ENCODE data around the gene SLCO3A1.

The SLCO3A1 gene

DNA sequence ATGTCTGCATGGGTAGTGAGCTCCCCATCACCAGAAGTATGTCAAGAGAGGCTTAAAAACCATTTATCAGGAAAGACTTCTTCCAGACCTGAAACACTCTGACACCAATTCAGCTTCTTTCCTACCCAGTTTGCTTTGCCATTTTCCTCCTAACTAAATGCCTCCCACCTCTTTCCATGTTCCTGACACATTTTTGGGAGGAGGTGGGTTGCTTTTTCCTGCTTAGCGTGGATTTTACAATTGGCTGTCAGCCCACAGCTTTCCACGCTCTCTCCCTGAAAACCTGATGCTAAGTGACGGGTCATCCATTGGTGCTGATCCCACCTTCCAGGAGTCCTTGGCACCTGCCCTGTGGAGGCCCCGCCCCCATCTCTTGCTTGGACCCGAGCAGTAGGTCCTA is 275.3 kb downstream of the SLCO3A1 start:
- DNase-seq (ENCODE audit: low read depth) = no peak

DNA sequence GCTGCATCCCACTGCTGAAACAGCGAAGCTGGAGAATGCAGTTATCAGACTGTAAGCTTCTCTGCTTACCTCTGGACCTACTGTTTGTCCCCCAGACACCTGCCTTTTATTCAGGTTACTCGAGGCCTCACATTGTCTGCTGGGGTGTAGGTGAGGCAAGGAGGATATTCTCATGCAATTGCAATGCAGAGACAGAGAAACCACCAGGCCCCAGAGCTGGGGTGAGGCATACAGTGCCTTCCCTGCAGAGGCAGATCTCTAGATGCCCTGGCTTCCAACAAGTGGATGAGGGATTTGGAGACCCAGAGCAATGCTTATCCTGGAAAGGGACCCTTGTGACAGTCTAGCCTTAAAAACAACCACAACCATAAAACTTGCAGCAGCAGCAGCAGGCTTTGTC is 276.7 kb downstream of the SLCO3A1 start:
- no peak for DNase-seq (ENCODE audit: low read depth)

DNA sequence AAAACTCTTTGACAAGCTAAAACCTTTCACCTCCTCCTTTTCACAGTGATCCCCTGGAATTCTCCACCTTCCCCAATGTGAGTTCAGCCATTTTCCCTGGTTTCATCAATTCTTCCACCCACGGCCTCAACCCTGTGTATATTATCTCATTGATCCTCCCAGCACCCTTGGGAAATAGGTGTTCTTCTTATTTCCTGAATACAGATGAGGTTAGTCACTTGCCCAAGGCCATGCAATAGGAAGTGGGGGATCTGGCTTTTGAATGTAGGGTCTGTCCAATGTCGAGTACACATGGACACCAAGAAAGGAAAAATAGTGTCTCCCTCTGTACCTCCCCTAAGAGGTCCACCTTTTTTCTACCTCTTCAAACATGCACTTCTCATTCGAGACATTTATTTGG is 277.4 kb downstream of the SLCO3A1 start:
- no peak for DNase-seq (ENCODE audit: low read depth)

DNA sequence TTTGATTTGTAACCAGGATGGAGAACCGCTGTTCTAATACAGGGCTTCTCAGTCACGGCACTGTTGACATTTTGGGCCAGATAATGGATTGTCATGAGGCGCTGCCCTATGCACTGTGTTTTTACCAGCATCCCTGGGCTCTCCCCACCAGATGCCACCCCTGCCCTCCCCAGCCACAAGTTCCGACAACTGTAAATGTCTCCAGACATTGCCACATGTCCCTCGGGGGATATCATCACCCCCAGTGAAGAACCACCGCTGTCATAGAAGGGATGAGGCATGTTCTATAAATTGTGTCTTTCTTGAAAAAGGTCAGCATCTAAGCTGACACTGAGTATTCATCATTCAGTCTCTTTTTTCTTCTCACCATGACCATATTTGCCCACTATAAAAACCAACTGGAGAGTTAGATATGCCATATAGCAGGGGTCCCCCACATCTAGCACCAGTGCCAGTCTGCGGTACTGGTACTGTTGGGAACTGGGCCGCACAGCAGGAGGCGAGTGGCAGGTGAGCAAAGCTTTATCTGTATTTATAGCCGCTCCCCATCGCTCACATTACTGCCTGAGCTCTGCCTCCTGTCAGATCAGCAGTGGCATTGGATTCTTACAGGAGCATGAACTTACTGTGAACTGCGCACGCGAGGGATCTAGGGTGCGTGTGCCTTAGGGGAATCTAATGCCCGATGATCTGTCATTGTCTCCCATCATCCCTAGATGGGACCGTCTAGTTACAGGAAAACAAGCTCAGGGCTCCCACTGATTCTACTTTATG is 279.7 kb downstream of the SLCO3A1 start:
- DNase-seq (ENCODE audit: low read depth) = no peak

DNA sequence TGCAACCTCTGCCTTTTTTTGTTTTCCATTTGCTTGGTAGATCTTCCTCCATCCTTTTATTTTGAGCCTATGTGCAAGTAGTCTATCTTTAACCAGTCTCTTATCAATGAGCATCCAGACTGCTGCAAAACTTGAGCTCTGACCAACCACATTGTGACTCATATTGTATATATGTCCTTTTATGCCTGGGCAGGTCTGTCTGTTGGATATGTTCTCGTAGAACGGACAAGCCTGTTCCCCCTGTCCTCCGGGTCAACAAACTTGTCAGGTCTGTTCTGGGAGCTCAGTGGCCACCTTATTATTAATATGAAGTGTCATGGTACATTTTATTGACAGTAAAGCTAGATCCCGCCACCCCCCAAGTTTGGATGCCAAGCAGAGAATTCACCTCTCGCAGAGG is 287.3 kb downstream of the SLCO3A1 start:
- DNase-seq (ENCODE audit: low read depth) = no peak

DNA sequence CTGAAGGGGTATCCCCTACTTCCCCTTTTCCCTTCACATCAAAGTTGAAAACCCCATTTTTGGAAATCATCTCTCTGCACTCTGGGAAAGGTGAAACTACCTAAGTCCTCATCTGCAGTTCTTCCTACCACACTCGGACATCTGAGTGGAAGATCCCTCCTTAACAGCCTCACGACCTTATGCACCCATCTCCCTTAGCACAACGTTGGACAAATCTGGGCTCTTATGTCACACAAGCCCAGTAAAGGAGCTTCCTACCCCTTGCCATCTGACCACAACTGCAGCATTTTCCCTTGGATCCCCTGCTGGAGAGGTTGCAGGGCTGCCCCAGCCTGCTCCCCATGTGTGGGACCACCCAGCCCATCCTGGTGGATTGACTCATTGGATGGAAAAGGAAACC is 288.1 kb downstream of the SLCO3A1 start:
- DNase-seq (ENCODE audit: low read depth) = no peak

DNA sequence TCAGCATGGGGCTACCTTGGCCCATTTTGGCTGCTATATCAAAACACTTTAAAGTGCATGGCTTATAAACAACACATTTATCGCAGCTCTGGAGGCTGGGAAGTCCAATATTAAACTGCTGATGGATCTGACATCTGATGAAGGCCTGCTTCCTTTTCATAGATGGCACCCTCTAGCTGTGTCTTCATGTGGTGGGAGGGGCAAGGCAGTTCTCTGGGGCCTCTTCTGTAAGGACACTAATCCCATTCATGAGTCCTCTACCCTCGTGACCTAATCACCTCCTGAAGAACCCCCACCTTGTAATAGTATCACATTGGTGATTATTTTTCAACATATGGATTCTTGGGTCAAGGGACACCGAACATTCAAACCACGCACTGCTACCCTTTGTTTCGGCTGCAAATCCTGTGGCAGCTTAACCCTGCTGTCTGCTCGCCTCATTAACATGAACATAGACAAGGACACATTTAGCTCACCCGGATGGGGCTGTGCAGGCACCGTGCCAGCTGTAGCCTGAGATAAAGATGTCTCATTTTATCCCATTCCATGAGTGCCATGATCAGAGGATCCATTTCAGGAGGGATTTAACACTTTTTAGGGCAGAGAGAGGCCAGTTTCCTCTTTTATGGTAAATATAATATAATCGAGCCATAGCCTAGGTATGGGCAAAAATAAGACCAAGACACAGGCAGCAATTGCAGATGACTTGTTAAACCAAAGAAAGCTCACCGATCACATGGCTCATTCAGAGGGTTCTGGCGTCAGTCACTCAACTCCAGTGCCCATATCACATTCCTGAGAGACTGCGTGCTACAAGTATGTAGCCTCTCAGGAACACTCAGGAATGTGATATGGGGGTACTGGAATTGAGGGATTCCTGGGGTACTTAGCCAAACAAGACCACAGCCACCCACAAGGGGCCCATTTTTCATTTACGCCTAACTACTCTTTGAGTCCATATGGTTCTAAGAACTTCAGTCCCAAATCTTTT is 289.0 kb downstream of the SLCO3A1 start:
- DNase-seq (ENCODE audit: low read depth) = no peak

DNA sequence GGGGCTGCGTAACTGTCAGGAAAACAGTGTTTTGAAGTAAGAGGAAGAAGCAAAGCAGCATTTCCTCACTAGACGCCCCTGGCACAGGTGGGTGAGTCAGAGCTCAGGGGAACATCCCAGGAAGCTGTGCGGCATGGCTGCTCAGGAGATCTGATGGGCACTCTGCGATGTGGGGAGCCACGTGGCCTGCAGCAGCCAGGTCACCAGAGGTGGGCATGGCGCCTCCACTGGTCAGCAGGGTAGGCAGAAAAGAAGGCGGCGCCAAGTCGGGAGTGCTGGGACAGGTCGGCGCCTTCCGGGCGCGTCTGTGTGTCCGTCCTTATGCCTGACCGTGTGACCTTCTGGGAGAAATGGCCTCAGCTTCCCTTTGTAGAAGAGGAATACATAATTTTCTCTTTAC is 290.3 kb downstream of the SLCO3A1 start:
- no peak for DNase-seq (ENCODE audit: low read depth)

DNA sequence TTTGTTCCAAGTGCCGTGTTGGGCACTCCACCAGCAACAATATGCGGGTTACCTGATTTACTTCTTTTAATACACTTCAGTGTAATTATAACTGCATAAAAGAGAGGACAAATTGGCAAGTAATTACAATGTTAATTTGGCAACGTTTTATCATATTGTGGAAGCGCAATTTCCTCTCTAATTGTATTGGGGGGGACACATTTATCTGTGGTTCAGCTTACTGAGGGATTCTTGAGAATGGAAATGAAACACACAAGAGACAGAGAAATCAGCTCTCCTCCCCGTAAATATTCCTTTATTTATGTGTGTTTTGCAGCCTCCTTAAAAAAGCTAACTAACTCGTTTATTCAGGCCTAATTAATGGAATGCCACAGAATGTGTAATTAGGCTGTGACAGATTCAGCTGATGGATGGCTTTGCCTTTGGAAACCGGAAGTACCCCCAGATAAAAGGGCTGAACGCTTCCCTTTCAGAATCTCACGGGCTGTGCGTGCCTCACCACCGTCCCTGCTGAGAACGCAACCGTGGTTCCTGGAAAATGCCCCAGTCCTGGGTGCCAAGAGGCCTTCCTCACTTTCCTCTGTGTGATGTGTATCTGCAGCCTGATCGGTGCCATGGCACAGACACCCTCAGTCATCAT is 293.1 kb downstream of the SLCO3A1 start:
- DNase-seq (ENCODE audit: low read depth) = no peak

DNA sequence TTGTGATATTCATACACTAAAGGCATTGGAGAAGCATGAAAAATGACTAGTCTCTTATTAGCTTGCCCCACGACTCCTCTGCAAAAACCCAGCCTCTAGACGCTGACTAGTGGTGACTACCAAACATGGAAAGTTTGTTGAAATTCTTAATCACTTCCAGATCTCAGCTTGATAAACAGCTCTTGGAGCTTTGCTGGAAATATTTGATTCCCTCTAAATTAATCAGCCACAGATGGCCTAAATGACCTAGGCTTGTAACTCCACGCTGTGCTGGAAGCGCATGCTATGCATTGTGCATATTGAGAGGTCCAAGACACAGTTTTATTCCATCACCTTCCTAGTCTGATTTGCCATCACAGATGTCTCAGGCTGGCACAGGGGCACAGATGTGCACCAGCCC is 295.5 kb downstream of the SLCO3A1 start:
- DNase-seq (ENCODE audit: low read depth) = no peak

DNA sequence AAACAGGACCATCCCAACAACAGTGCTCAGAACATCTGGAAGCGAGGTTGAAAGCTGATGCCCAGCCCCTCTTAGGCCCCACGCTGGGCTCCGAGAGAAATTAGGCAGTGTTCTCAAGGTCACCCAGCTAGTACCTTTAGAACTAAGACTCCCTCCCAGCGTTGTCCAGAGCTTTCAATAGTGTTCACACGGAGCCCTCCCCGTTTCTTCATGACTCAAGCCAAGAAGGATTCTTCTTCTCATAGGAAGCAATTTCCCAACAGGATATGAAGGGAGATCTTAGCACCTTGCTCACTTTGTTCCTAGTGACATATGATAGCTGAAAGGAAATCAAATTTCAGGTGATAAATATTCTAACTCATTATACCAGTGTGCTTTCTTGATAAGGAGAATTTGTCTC is 296.0 kb downstream of the SLCO3A1 start:
- DNase-seq (ENCODE audit: low read depth) = no peak

DNA sequence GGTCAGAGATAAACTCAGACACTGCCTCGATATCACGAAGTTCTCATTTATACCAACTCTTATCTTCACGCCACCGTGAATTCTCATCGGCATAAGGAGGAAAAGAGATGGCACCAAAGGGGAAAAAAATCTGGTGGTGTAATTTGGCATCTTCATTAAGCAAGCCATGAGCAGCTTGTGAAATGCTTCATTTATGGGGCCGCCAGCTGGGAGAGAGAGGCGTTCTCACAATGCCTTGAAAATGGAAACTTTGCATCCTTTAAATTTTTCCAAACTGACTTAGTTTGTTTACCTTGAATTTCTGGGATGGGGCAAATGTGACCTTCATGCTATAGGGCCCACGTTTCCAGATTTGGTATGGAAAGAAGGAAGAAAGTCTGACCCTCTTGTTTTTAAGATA is 297.7 kb downstream of the SLCO3A1 start:
- DNase-seq (ENCODE audit: low read depth) = no peak

DNA sequence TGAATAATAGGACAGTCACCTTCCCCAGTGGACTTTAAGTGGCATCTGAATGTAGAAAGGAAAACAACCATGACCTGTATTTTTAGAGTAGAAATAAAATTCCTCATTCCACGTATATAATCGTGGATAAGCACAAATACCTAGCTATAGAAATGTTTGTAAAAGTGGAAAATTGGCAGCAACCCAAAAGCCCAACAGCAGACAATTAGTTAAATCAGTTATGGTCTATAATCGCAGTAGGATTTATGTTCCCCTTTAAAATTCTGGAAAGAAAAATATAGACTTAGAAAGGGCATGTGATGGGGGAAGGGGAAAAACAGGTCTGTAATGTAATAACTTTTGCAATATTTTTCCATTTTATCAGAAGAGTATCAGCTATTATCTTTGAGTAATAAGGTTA is 298.2 kb downstream of the SLCO3A1 start:
- no peak for DNase-seq (ENCODE audit: low read depth)

DNA sequence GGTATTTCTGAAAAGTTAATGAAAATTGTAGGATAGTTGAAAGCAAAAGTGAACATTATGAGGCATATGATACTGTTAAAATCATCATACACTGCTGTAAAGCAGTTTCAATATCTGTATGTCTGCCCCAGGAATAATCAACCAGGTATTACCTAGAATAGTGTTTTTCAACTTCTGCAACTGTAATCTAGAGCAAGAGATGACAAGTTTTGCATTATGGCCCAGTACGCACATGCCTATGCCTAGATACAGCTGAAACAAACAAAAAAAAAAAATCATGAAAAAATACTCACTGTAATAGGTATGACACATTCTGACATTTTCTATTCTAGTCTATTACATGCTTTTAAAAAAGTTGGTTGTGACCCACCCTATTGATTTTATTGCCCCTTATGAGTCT is 299.5 kb downstream of the SLCO3A1 start:
- DNase-seq (ENCODE audit: low read depth) = no peak

DNA sequence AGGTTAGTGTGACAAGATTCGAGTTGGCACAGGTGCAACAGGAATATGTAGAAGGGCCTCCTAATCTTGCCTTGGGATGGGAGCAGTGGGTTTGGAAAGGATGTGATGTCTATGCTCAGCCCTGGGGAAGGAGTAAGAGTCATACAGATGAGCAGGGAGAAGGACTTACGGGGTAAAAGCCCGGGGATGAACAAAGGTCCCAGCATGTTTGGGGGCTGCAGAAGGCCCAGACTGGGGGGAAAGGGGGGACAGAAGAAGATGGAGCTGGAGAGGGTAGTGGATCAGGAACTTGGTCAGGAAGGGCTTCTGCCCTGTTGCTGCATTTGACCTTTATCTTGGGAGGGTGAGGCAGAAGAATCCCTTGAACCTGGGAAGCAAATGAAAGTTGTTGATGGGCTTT is 300.1 kb downstream of the SLCO3A1 start:
- no peak for DNase-seq (ENCODE audit: low read depth)

DNA sequence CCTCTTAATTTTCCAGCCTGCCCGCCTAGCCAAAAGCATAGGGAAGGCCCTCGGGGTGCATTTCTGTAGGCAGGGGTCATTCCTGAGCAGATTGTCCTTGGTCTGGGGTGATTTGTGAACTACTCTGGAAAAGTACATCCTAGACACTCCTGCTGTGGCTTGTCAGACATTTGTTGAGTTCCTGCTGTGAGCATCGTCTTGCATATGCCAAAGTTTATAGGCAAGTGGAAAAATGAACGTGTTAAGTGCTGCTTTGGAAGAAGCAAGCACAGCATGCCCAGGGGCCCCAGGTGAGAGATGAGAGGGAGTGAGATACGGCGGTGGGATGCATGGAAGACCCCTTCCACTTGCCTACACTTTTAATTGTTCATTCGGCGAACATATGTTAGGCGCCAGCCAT is 302.4 kb downstream of the SLCO3A1 start:
- no peak for DNase-seq (ENCODE audit: low read depth)

DNA sequence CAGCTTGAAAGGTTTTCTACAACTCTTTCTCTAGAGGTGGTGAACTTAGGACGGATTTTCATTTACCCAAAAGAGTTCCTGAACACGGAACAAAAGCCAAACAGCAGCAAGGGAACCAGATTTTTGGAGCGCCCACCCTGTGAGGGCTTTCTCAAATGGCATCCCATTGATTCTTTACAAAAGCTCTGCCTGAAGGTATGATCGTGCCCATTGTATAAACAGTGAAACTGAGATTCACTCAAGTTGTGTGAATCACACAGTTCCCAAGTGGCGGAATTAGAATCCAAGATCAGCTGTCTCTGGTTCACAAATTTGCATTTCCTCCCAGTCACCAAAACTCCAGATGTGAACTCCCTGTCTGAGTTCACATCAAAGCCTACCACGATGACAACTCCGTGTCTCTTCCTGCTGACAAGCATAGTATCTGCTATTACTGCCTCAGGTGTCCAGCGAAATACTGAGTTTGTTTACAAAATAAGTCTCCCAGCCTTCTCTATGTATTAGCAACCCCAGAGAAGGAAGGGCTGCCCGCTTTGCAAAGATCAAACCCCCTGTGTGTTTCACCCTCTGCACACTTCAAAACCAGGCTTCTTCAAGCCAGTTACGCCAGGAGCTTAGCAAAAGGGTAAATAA is 304.3 kb downstream of the SLCO3A1 start:
- no peak for DNase-seq (ENCODE audit: low read depth)

DNA sequence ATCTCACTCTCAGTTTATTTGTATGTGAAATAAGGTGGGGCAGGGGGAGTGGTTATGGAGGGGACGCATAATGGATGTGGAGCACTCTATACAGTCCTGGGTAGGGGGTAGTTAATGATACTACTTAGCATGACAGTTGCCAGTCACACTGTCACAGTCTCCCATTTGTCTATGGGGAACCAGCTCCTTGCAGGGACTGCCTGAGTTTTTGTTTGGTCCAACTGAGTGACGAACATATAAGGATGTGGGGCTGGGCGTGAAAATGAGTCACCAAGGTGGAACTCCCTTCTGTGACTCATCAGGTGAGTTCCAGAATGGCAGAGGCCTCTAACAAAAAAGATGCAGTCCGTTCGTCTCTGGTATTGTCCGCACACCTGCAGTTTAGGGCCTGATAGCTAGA is 304.9 kb downstream of the SLCO3A1 start:
- DNase-seq (ENCODE audit: low read depth) = no peak

DNA sequence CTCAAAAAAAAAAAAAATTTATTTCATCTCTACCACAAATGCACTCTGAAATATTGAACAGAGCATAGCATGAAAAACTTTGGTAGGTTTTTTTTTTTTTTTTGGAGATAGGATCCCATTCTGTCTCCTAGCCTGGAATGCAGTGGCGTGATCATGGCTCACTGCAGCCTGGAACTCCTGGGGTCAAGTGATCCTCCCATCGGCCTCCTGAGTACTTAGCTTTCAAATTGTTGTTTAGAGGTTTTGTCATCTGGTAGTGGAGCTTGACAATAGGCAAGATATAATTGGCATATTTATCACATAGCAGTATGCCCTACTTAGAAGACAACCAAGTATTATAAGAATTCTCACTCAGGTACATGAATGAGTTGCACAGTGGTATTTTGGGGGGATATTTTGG is 306.0 kb downstream of the SLCO3A1 start:
- no peak for DNase-seq (ENCODE audit: low read depth)

DNA sequence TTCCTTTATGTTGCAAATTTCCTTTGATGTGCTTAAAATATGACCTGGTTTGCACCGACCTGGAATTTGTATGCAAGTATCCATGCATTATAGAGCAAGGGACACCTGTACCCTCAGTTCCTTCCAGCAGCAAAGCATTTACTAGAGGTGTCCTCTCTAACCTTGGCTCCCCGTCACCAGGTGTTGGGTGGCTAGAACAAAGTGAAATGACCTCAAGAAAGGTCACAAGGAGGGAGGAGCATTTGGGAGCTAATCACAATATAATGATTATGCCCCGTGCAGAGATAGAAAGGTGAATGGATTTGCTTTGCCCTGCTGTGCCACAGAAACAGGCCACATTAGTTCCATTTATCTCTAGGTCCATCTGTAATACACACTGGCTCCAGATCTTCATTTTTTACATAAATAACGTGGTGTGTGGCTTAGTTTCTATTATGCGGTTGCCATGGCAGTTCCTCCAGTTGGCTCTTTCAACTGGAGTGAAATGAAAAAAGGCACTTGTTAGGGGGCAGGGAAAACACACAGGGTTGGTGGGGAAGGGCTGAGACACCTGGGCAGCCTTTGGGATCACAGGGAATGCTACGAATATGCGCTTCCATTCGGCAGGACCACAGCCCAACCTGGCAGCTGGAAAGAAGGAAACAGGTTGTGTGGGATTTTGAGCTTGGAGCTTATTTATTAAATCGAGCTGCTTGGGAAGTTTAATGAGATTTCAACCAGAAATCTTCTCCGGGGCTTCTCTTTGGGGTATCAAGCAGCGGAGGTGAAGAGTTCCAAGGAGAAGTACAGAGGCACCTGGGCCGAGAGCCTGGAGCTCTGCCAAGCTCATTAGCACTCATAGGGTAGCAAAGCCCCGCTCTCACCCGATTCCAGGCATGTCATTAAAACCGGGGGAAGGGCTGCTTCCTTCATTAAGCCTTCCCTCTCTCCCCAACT is 306.7 kb downstream of the SLCO3A1 start:
- no peak for DNase-seq (ENCODE audit: low read depth)

DNA sequence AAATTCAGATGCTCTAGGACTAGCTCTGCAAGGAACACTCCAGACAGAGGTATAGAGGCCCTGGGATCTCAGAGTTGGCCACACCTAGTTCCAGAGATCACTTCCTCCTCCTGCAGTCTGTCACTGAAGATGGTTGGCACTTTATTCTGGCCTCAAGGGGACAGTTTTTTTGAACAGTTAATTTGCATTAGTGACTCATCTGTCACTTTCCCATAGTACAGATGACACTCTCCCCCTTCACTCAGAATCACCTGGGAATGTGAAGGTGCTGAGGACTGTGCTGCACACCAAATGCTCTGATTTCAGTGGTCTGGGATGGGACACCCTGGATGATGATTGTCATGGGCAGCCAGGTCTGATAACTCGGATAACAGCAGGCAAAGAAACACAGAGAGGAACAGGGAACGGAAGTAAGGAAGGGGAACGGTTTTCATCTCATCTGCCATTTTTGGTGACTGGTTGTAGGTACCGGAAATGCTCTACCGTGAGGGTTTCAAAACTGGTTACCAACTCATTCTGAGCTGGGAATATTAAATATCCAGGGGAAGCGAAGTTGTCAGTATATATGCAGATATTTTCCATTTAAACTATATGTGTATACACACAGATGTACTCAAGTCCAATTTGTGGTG is 307.6 kb downstream of the SLCO3A1 start:
- no peak for DNase-seq (ENCODE audit: low read depth)
